Measurements from ENCODE around the gene CAGE1. TPM values are rescaled to one million over a fixed set of nuclear protein-coding genes. Genes with fewer than 3 reads are reported as not detected.

The CAGE1 gene
- total and polyA plus RNA-seq, 2 experiments from 2014 or later = 0.07 TPM; not detected in 1

GRCh38 chr6:7312616-7313504 lies 76.7 kb downstream of the CAGE1 start, which contains the start of gene SSR1:
TSS of gene SSR1 (minus strand) at chr6:7313199. CDS start at chr6:7313120, 79 bp downstream.
- H3K4me2 ChIP-seq = peak within 1 kb of the TSS; percentile 90
- Mint-ChIP-seq H3K4me1 (peaks cover 12% of the 10 kb centered on the region), H3K27ac (peak within 1 kb of the TSS; percentile 90), H3K27me3 (ENCODE audit: insufficient read depth, low read depth, poor library complexity) (peaks cover 3% of the 10 kb centered on the region), H3K4me3 (peak within 1 kb of the TSS; percentile 94), H3K9me3 (no peaks in the 10 kb centered on the region), H3K36me3 (ENCODE audit: low read depth) (peaks cover 34% of the 10 kb centered on the region)
- H3F3A ChIP-seq (replicated peaks; ENCODE audit: low read depth) = no peaks in the 10 kb centered on the region
- peaks cover 22% of the 10 kb centered on the region for H3K36me3 ChIP-seq (ENCODE audit: insufficient read depth)
- DNase-seq (ENCODE audit: low spot score) (peak; percentile 98), ATAC-seq (peak; percentile 97)
- peak within 1 kb of the TSS; percentile 85 for H3K27ac ChIP-seq (ENCODE audit: low read depth)
- H3K4me3 ChIP-seq = peak within 1 kb of the TSS; percentile 91
- H2AFZ ChIP-seq = peak within 1 kb of the TSS; percentile 64
- peaks cover 47% of the 10 kb centered on the region for H3K79me2 ChIP-seq (replicated peaks; ENCODE audit: insufficient read depth)
- peaks cover 16% of the 10 kb centered on the region for H3K4me1 ChIP-seq (ENCODE audit: insufficient read depth)
- TF ChIP-seq CREB1 (CRISPR knock-in tag; IDR thresholded peaks at IDR 0.05; ENCODE audit: low read depth) (peak; percentile 62), POLR2AphosphoS5 (IDR thresholded peaks at IDR 0.05; ENCODE audit: low read depth) (peak; percentile 95), ZNF462 (CRISPR knock-in tag; IDR thresholded peaks at IDR 0.05) (no peak)
- TF ChIP-seq, protein P1, sequence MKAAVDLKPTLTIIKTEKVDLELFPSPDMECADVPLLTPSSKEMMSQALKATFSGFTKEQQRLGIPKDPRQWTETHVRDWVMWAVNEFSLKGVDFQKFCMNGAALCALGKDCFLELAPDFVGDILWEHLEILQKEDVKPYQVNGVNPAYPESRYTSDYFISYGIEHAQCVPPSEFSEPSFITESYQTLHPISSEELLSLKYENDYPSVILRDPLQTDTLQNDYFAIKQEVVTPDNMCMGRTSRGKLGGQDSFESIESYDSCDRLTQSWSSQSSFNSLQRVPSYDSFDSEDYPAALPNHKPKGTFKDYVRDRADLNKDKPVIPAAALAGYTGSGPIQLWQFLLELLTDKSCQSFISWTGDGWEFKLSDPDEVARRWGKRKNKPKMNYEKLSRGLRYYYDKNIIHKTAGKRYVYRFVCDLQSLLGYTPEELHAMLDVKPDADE (IDR thresholded peaks at IDR 0.05) = peak; percentile 70
- H3K9me2 ChIP-seq (ENCODE audit: insufficient read depth) = no peaks in the 10 kb centered on the region; the same call in 1 of the 2 replicates
- peaks cover 10% of the 10 kb centered on the region; the same call in 1 of the 2 replicates for H4K20me1 ChIP-seq (replicated peaks; ENCODE audit: insufficient read depth)
- H3K27me3 ChIP-seq (ENCODE audit: insufficient read depth) = no peaks in the 10 kb centered on the region
